K562 (cell line): Measurements from ENCODE around the gene ART4. TPM values are rescaled to one million over a fixed set of nuclear protein-coding genes. Genes with fewer than 3 reads are reported as not detected.
A peak's percentile ranks its signal among the peaks of the same experiment; 100 is the strongest.

Source experiments
- DNMT1 ChIP-seq: fragments of 450-650 bp; IDR thresholded peaks from 2 replicates; pipeline ENCODE4 v1.6.1; 2016; ENCODE audit warnings: antibody characterized with exemption, mild to moderate bottlenecking
- EP400 ChIP-seq: fragments of 450-650 bp; IDR thresholded peaks from 2 replicates; pipeline ENCODE4 v1.6.1; 2017; ENCODE audit warnings: antibody characterized with exemption, mild to moderate bottlenecking, moderate library complexity
- ESRRA ChIP-seq: fragments of 450-650 bp; IDR thresholded peaks from 2 replicates; pipeline ENCODE4 v1.6.1; 2014; ENCODE audit warnings: low read depth, mild to moderate bottlenecking, moderate library complexity, borderline replicate concordance
- FOXK1 ChIP-seq: sonication (generic); formaldehyde crosslinking; IDR thresholded peaks from 2 replicates; pipeline ENCODE4 v1.8.0; 2022; ENCODE audit warnings: missing genetic modification reagents, mild to moderate bottlenecking, borderline replicate concordance
- KLF6 ChIP-seq: fragments of 250-450 bp; sonication (Bioruptor Pico); IDR thresholded peaks from 2 replicates; pipeline ENCODE4 v1.4.0; 2020; ENCODE audit warnings: mild to moderate bottlenecking, moderate library complexity, borderline replicate concordance
- LCOR ChIP-seq: sonication (generic); formaldehyde crosslinking; IDR thresholded peaks from 2 replicates; pipeline ENCODE4 v1.8.0; 2022; ENCODE audit warnings: mild to moderate bottlenecking, missing genetic modification reagents
- MAFG ChIP-seq: fragments of 450-650 bp; conservative IDR thresholded peaks from 2 replicates; pipeline ENCODE4 v1.6.1; 2016; ENCODE audit warnings: missing genetic modification characterization, missing compliant biosample characterization
- MBD2 ChIP-seq: sonication (generic); IDR thresholded peaks from 2 replicates; pipeline ENCODE4 v1.6.1; 2016; ENCODE audit warnings: low read depth, borderline replicate concordance
- MEF2A ChIP-seq: IDR thresholded peaks from 2 replicates; pipeline ENCODE4 v1.6.1; 2011; ENCODE audit warnings: low read depth, mild to moderate bottlenecking, low read length, moderate library complexity; ENCODE audit not compliant: control insufficient read depth
- MLLT1 ChIP-seq, 2 experiments: fragments of 450-650 bp; IDR thresholded peaks; 2 replicates each; pipeline ENCODE4 v1.6.1; 2016
- MTA3 ChIP-seq: fragments of 450-650 bp; formaldehyde crosslinking; IDR thresholded peaks from 2 replicates; pipeline ENCODE4 v1.6.1; 2017; ENCODE audit warnings: mild to moderate bottlenecking, borderline replicate concordance
- PATZ1 ChIP-seq: fragments of 250-450 bp; sonication (Bioruptor Pico); IDR thresholded peaks from 2 replicates; pipeline ENCODE4 v1.5.0; 2020; ENCODE audit warnings: mild to moderate bottlenecking, borderline replicate concordance
- PHF21A ChIP-seq: fragments of 450-650 bp; IDR thresholded peaks from 2 replicates; pipeline ENCODE4 v1.6.1; 2017; ENCODE audit warnings: low read depth, borderline replicate concordance
- POLR3A ChIP-seq: IDR thresholded peaks from 2 replicates; pipeline ENCODE4 v1.6.1; 2011; ENCODE audit warnings: borderline replicate concordance, mild to moderate bottlenecking, moderate library complexity; ENCODE audit not compliant: insufficient read length, insufficient read depth; ENCODE audit errors: extremely low read depth
- PRPF4 ChIP-seq: fragments of 200-400 bp; formaldehyde crosslinking; IDR thresholded peaks from one replicate; pipeline ENCODE4 v1.6.1; 2017; ENCODE audit warnings: low read length, low read depth, mild to moderate bottlenecking; ENCODE audit not compliant: insufficient read depth, poor library complexity, severe bottlenecking
- RBM14 ChIP-seq: fragments of 200-400 bp; formaldehyde crosslinking; IDR thresholded peaks from 2 replicates; pipeline ENCODE4 v1.6.1; 2018; ENCODE audit warnings: low read depth, mild to moderate bottlenecking, low read length, moderate library complexity, borderline replicate concordance; ENCODE audit not compliant: insufficient read depth
- SAP30 ChIP-seq: fragments of 200-600 bp; sonication (generic); IDR thresholded peaks from 2 replicates; pipeline ENCODE4 v1.6.1; 2012; ENCODE audit warnings: borderline replicate concordance, low read depth, mild to moderate bottlenecking, moderate library complexity, low read length, control low read depth, inconsistent platforms; ENCODE audit not compliant: insufficient read depth, poor library complexity, severe bottlenecking
- SMAD1 ChIP-seq: fragments of 150-350 bp; IDR thresholded peaks from 2 replicates; pipeline ENCODE4 v1.6.1; 2014; ENCODE audit warnings: low read length, low read depth; ENCODE audit not compliant: partially characterized antibody
- SMARCA5 ChIP-seq: fragments of 450-650 bp; IDR thresholded peaks from 2 replicates; pipeline ENCODE4 v1.6.1; 2016
- SRSF3 ChIP-seq: fragments of 200-400 bp; formaldehyde crosslinking; IDR thresholded peaks from 2 replicates; pipeline ENCODE4 v1.6.1; 2016; ENCODE audit warnings: mild to moderate bottlenecking, low read length, moderate library complexity; ENCODE audit not compliant: insufficient read depth
- ZNF121 ChIP-seq: sonication (generic); formaldehyde crosslinking; conservative IDR thresholded peaks from 2 replicates; pipeline ENCODE4 v1.8.0; 2022; ENCODE audit warnings: missing genetic modification reagents
- ZNF143 ChIP-seq: sonication (generic); formaldehyde crosslinking; IDR thresholded peaks from 2 replicates; pipeline ENCODE4 v1.9.0; 2022; ENCODE audit warnings: mild to moderate bottlenecking, missing genetic modification reagents
- ZNF436 ChIP-seq: fragments of 250-450, 450-650 bp; sonication (Bioruptor Pico); formaldehyde crosslinking; IDR thresholded peaks from 2 replicates; pipeline ENCODE4 v1.7.0; 2020; ENCODE audit warnings: mild to moderate bottlenecking
- ZSCAN29 ChIP-seq: fragments of 450-650 bp; IDR thresholded peaks from 2 replicates; pipeline ENCODE4 v1.6.1; 2017
- polyA plus RNA-seq, 8 experiments: library from polyadenylated mRNA; depleted of rRNA in 4 of 8; stranded (reverse) in 5 of 8; unstranded in 3 of 8; fragments of >200 nt; fragmentation: Nextera tagmentation in 2 of 8; fragmentation: Illumina TruSeq in 1 of 8; extraction: Ambion mirVana in 2 of 8; extraction: Trizol in 1 of 8; gene quantifications; 2 replicates each; pipeline versions ENCODE4 v1.2.1 to v1.2.3, GENCODE V29; 2011 to 2014; ENCODE audit warnings: inconsistent platforms in 1 of 8, missing spikeins in 1 of 8
- total RNA-seq, 7 experiments: library from RNA; depleted of rRNA in 6 of 7; stranded (reverse); fragments of >200 nt in 6 of 7; fragmentation: Illumina TruSeq in 2 of 7; extraction: Trizol in 2 of 7; gene quantifications; 2 replicates each; pipeline versions ENCODE4 v1.2.1 to v1.2.3, GENCODE V29; 2011 to 2021; ENCODE audit warnings: low replicate concordance in 1 of 7

Gene ART4
- total and polyA plus RNA-seq, 9 of the 15 experiments (the other 6 are each of a cell fraction or from before 2014, with no cell fraction given): 0.07 TPM; not detected in 8

GRCh38 chr12:14803011-14803829 lies 40.1 kb downstream of the ART4 start, which contains the start of the genes C12orf60 and WBP11 (continued):
- TF ChIP-seq MLLT1 (IDR thresholded peaks at IDR 0.05) (no peak), ZNF143 (CRISPR knock-in tag) (no peak), SMAD1 (no peak), SAP30 (no peak), ZNF121 (CRISPR knock-in tag) (no peak), PHF21A (no peak), ZNF436 (CRISPR knock-in tag) (no peak), POLR3A (no peak), KLF6 (CRISPR knock-in tag) (no peak), MAFG (tag) (no peak), MEF2A (no peak), ESRRA (peak; percentile 29; the same call in 1 of the 2 replicates), PRPF4 (no peak), ZSCAN29 (no peak), MTA3 (no peak), DNMT1 (no peak), RBM14 (no peak), LCOR (CRISPR knock-in tag) (no peak), PATZ1 (no peak), SMARCA5 (no peak), SRSF3 (no peak), MBD2 (peak; percentile 55; the same call in 1 of the 2 replicates), FOXK1 (CRISPR knock-in tag) (no peak), EP400 (peak; percentile 68)
